Spleen (tissue), 11 donors: ENCODE results near the gene ATP10A. TPM values are rescaled to one million over a fixed set of nuclear protein-coding genes. Genes with fewer than 3 reads are reported as not detected.

ENCODE experiments used
- DNase-seq: peaks from one replicate; pipeline ENCODE4 v3.0.0-alpha.2; 2020
- H3K27ac ChIP-seq, 8 donors: fragments of 200-600 bp; sonication (generic) in 7 of 8; 1 replicate in 4 of 8; 2 replicates in 4 of 8; pipeline versions ENCODE4 v1.5.0 to v1.8.0; 2016 to 2021; ENCODE audit warnings: inconsistent platforms in 4 of 8, mild to moderate bottlenecking in 4 of 8, moderate library complexity in 1 of 8
- H3K27me3 ChIP-seq, 7 donors: fragments of 200-600 bp; sonication (generic) in 6 of 7; replicated peaks in 1 of 7; 1 replicate in 4 of 7; 2 replicates in 3 of 7; pipeline versions ENCODE4 v1.5.0 to v1.8.0; 2016 to 2021; ENCODE audit warnings: inconsistent platforms in 3 of 7, mild to moderate bottlenecking in 1 of 7
- H3K36me3 ChIP-seq, 6 donors: fragments of 200-600 bp; sonication (generic) in 5 of 6; 1 replicate in 4 of 6; 2 replicates in 2 of 6; pipeline versions ENCODE4 v1.5.0 to v1.8.0; 2016 to 2021; ENCODE audit warnings: inconsistent platforms in 2 of 6
- H3K4me1 ChIP-seq, 6 donors: fragments of 200-600 bp; sonication (generic) in 5 of 6; 1 replicate in 3 of 6; 2 replicates in 3 of 6; pipeline versions ENCODE4 v1.5.0 to v1.8.0; 2016 to 2021; ENCODE audit warnings: inconsistent platforms in 3 of 6
- H3K4me3 ChIP-seq, 8 donors: fragments of 200-600 bp; sonication (generic) in 7 of 8; 1 replicate in 4 of 8; 2 replicates in 4 of 8; pipeline versions ENCODE4 v1.5.0 to v1.8.0; 2016 to 2021; ENCODE audit warnings: inconsistent platforms in 4 of 8, mild to moderate bottlenecking in 4 of 8, moderate library complexity in 2 of 8
- H3K9me3 ChIP-seq, 8 donors: fragments of 200-600 bp; sonication (generic) in 7 of 8; 1 replicate in 4 of 8; 2 replicates in 4 of 8; pipeline versions ENCODE4 v1.5.0 to v1.8.0; 2016 to 2021; ENCODE audit warnings: inconsistent platforms in 4 of 8
- POLR2A ChIP-seq, 3 donors: fragments of 450-650 bp; IDR thresholded peaks; one replicate each; pipeline ENCODE4 v1.5.1; 2017; ENCODE audit warnings: antibody characterized with exemption in 3 of 3, mild to moderate bottlenecking in 1 of 3
- POLR2AphosphoS5 ChIP-seq, 3 donors: sonication (generic); formaldehyde crosslinking; IDR thresholded peaks; one replicate each; pipeline ENCODE4 v1.5.1; 2017; ENCODE audit warnings: antibody characterized with exemption in 3 of 3
- WGBS, 5 donors: extraction: QIAGEN DNeasy Blood & Tissue Kit in 3 of 5; methylation state at CpG; one replicate each; pipeline versions ENCODE4 v1.1.5 to v1.1.7; 2013 to 2018; 5-methylcytosine and 5-hydroxymethylcytosine counted together
- intact Hi-C: fragments of 100-400 bp; cut with DNase I; formaldehyde crosslinking; loops from one replicate; pipeline ENCODE4 v1.15.0; 2023; ENCODE audit warnings: low total_unique reads
- polyA plus RNA-seq, 3 donors: library from polyadenylated mRNA; stranded (reverse); fragments of 200-250 nt; gene quantifications; one replicate each; pipeline ENCODE4 v1.2.1, GENCODE V29; 2013
- total RNA-seq, 7 donors: library from RNA; depleted of rRNA in 3 of 7; stranded (reverse); fragments of >200 nt in 3 of 7; fragmentation: NEBNext Ultra II Directional in 4 of 7; extraction: Animal tissue kit (Norgen Biotek cat#: 25700) in 4 of 7; gene quantifications; one replicate each; pipeline versions ENCODE4 v1.1.0 to v1.2.1, GENCODE V29; 2016 to 2021
- TF ChIP-seq, protein P1 (sequence below), 11 experiments: fragments of 200-600 bp in 7 of 11; fragments of 450-650 bp in 4 of 11; sonication (generic) in 4 of 11; IDR thresholded peaks in 8 of 11; conservative IDR thresholded peaks in 3 of 11; 1 replicate in 7 of 11; 2 replicates in 4 of 11; pipeline versions ENCODE4 v1.4.0 to v1.8.0; 2016 to 2021; ENCODE audit warnings: antibody characterized with exemption in 11 of 11, inconsistent platforms in 4 of 11, mild to moderate bottlenecking in 1 of 11
- donor health status: healthy with polysubstance abuse.
- donor health status: DM: no; HTN: no; CAD: no; lungs with moderate emphysema.
- donor health status: DM: no; HTN: no; CAD: no.
- donor health status: Bipolar disorder and iron deficiency.
- donor health status: healthy.
- donor health status: DM: no; HTN: no; CAD: no.
- donor health status: DM: yes; HTN: yes; CAD: no.

The ATP10A gene
- total and polyA plus RNA-seq, 10 donors: 0.54 to 8.6 (median 2.7) TPM

DNA sequence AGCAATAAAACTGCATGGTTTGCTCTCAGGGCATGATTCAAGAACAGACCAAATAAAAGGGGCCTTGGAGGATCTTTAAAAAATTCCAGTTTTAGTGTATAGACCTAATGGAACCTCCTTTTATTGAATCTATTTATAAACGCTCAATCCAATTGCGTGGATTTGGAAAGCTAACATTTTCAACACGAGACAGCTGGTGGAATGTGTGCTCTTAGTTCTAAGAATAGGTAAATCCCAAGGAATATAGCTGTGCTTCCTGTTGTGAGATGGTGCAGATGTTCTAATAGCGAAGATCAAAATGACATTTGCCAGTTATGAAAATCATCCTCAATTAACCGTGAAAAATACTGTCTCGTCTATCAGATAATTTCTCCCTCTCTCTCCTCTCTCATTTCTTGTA, 192.5 kb downstream of the ATP10A start:
- WGBS, 5 donors: 24 to 37% (median 28%) methylated on average over 6 of the region's 6 CpGs
- no peak overlapping the region for H3K4me3 ChIP-seq

DNA sequence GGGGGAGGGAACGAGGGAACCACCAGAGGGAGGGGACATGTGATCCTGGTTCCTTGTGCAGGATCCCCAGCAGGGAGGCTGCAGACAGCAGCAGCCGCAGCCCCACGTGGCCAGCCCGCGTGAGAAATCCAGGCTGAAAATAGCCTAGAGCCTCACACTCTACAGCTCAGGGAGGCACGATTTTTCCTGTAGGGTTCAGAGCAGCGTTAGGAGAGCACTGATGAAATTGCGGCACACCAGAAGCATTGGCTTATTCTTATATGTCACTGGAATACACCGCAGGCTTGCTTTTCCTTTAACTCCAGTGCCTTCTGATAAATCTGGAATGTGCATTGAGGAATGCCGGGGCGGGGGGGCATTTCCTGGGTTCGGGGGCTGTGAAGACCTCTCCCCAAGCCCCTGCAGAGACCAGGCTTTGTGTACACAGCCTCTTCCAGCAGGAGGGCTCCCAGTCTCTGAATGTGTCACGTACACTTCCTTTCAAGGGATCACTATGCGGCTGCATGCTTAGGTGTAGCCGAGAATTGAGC, 193.0 kb downstream of the ATP10A start:
- Histone ChIP-seq H3K9me3 (no peaks in the 10 kb centered on the region), H3K4me1 (peaks cover 0 to 18% (median 9%) of the 10 kb centered on the region in 6 donors), H3K4me3 (no peak overlapping the region), H3K27ac (no peak overlapping the region), H3K27me3 (peaks cover 0 to 39% (median 4%) of the 10 kb centered on the region in 7 donors), H3K36me3 (no peaks in the 10 kb centered on the region)
- 5 to 12% (median 5%) methylated on average over 14 to 15 of the region's 15 CpGs for WGBS, 5 donors
- DNase-seq: no peak
- intact Hi-C loops: no loop called here
- TF ChIP-seq POLR2AphosphoS5 (IDR thresholded peaks at IDR 0.05) (peak in 1 of 3 donors; percentile 15), POLR2A (IDR thresholded peaks at IDR 0.05) (no peak)
- TF ChIP-seq, protein P1, sequence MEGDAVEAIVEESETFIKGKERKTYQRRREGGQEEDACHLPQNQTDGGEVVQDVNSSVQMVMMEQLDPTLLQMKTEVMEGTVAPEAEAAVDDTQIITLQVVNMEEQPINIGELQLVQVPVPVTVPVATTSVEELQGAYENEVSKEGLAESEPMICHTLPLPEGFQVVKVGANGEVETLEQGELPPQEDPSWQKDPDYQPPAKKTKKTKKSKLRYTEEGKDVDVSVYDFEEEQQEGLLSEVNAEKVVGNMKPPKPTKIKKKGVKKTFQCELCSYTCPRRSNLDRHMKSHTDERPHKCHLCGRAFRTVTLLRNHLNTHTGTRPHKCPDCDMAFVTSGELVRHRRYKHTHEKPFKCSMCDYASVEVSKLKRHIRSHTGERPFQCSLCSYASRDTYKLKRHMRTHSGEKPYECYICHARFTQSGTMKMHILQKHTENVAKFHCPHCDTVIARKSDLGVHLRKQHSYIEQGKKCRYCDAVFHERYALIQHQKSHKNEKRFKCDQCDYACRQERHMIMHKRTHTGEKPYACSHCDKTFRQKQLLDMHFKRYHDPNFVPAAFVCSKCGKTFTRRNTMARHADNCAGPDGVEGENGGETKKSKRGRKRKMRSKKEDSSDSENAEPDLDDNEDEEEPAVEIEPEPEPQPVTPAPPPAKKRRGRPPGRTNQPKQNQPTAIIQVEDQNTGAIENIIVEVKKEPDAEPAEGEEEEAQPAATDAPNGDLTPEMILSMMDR (IDR thresholded peaks at IDR 0.05 in 8 of 11, conservative IDR thresholded peaks at IDR 0.05 in 3 of 11): no peak

More for the DNA sequence above, 192.5 kb downstream of the ATP10A start:
- Histone ChIP-seq H3K9me3 (no peaks in the 10 kb centered on the region), H3K27ac (no peak overlapping the region), H3K27me3 (peaks cover 0 to 39% (median 4%) of the 10 kb centered on the region in 7 donors), H3K4me1 (peaks cover 0 to 18% (median 9%) of the 10 kb centered on the region in 6 donors), H3K36me3 (no peaks in the 10 kb centered on the region)
- TF ChIP-seq, protein P1 (IDR thresholded peaks at IDR 0.05 in 8 of 11, conservative IDR thresholded peaks at IDR 0.05 in 3 of 11): no peak
- TF ChIP-seq POLR2AphosphoS5 (IDR thresholded peaks at IDR 0.05): no peak
- no peak for TF ChIP-seq POLR2A (IDR thresholded peaks at IDR 0.05)
- intact Hi-C loops: no loop called here
- DNase-seq: no peak

DNA sequence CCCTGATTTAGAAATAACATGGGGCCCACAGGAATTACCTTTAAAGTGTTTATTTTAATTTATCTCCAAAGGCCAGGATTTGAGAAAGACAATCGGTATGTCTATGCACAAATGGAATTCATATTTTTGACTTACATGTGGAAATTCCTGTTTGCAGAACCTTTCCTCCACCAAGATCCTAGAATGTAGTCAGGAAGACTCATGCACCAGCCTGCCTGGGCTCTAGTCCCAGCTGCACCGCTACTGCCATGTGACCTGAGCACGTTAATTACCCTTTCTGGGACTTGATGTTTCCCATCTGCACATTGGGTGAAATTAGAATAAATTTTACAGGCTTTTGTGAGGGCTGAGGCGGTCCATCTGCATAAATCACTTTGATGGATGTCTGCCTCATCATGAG, 194.2 kb downstream of the ATP10A start:
- H3K4me1 ChIP-seq: peaks cover 0 to 18% (median 9%) of the 10 kb centered on the region in 6 donors
- intact Hi-C loops: no loop called here
- peaks cover 0 to 39% (median 4%) of the 10 kb centered on the region in 7 donors for H3K27me3 ChIP-seq
- 79 to 93% (median 84%) methylated on average over 4 of the region's 4 CpGs for WGBS, 5 donors
- no peak overlapping the region for H3K27ac ChIP-seq
- DNase-seq: no peak
- no peaks in the 10 kb centered on the region for H3K36me3 ChIP-seq
- no peaks in the 10 kb centered on the region for H3K9me3 ChIP-seq
- TF ChIP-seq, protein P1 (IDR thresholded peaks at IDR 0.05 in 8 of 11, conservative IDR thresholded peaks at IDR 0.05 in 3 of 11): no peak
- no peak for TF ChIP-seq POLR2A (IDR thresholded peaks at IDR 0.05)
- no peak for TF ChIP-seq POLR2AphosphoS5 (IDR thresholded peaks at IDR 0.05)
- H3K4me3 ChIP-seq: no peak overlapping the region

DNA sequence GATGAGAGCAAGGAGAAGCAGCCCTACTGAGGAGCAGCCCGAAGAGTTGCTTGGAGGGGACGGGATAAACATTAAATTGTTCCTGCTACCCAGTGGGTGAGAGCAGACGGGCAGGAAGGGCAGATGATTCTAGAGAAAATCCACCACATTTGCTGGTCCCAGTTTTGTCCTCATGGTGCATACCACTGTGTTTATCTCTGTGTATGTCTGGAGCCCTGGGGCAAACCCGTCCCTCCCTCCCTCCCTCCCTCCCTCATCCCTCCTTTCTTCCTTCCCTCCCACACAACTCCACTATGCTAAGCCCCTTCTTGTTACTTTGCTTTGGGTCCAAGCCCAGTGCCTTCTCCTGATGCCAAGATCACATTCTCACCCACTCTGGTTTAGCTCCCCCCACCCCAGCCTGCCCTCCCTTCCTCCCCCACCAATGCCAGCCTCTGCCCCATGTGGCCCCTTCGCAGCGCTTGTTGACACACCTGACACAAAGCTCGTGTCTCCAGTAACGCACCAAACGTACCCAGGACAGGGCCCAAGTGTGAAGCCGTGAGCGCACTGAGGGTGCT, 194.8 kb downstream of the ATP10A start:
- 84 to 90% (median 89%) methylated on average over 11 of the region's 11 CpGs for WGBS, 5 donors
- intact Hi-C loops: no loop called here
- Histone ChIP-seq H3K27me3 (peaks cover 0 to 39% (median 4%) of the 10 kb centered on the region in 7 donors), H3K27ac (no peak overlapping the region), H3K36me3 (no peaks in the 10 kb centered on the region), H3K9me3 (no peaks in the 10 kb centered on the region), H3K4me3 (no peak overlapping the region), H3K4me1 (peaks cover 0 to 18% (median 9%) of the 10 kb centered on the region in 6 donors)
- TF ChIP-seq POLR2AphosphoS5 (IDR thresholded peaks at IDR 0.05) (no peak), POLR2A (IDR thresholded peaks at IDR 0.05) (no peak)
- TF ChIP-seq, protein P1 (IDR thresholded peaks at IDR 0.05 in 8 of 11, conservative IDR thresholded peaks at IDR 0.05 in 3 of 11): no peak
- DNase-seq: no peak
